Calu3 (cell line): Measurements from ENCODE around the gene CFAP65. TPM values are rescaled to one million over a fixed set of nuclear protein-coding genes. Genes with fewer than 3 reads are reported as not detected.

Source experiments
- BruUV-seq: library from RNA; stranded (reverse); fragments of 400-500 nt; replicated peaks from 2 replicates; lab custom pipeline; 2021; lab: Mats Ljungman, UMichigan
- CTCF ChIA-PET: fragments of 300-600 bp; sonication (Branson Sonifier 250); formaldehyde crosslinking; loops from one replicate; lab custom pipeline; 2022; ENCODE audit warnings: antibody characterized with exemption; lab: Charles Lee
- DNase-seq: peaks from one replicate; pipeline ENCODE4 v3.0.0; 2022
- H3K27ac Mint-ChIP-seq: one replicate; pipeline ENCODE4 v1.8.0; 2022; ENCODE audit warnings: mixed read lengths; ENCODE audit not compliant: unreplicated experiment
- H3K27me3 Mint-ChIP-seq: one replicate; pipeline ENCODE4 v1.8.0; 2022; ENCODE audit warnings: mixed read lengths; ENCODE audit not compliant: unreplicated experiment
- H3K36me3 Mint-ChIP-seq: one replicate; pipeline ENCODE4 v1.8.0; 2022; ENCODE audit warnings: mild to moderate bottlenecking, moderate library complexity, mixed read lengths; ENCODE audit not compliant: insufficient read depth, unreplicated experiment
- H3K4me1 Mint-ChIP-seq: one replicate; pipeline ENCODE4 v1.8.0; 2022; ENCODE audit warnings: mild to moderate bottlenecking, low read depth, mixed read lengths; ENCODE audit not compliant: unreplicated experiment
- H3K4me3 Mint-ChIP-seq: one replicate; pipeline ENCODE4 v1.8.0; 2022; ENCODE audit warnings: mild to moderate bottlenecking, low read depth, moderate library complexity, mixed read lengths; ENCODE audit not compliant: unreplicated experiment
- H3K9me3 Mint-ChIP-seq: one replicate; pipeline ENCODE4 v1.8.0; 2022; ENCODE audit warnings: low read depth, mixed read lengths; ENCODE audit not compliant: unreplicated experiment
- CTCF ChIP-seq: fragments of 200-600 bp; IDR thresholded peaks from one replicate; pipeline ENCODE4 v1.8.0; 2022; ENCODE audit warnings: antibody characterized with exemption; ENCODE audit not compliant: unreplicated experiment
- intact Hi-C: fragments of 100-400 bp; cut with micrococcal nuclease; formaldehyde crosslinking; loops from one replicate; pipeline ENCODE4 v1.10.0; 2022; ENCODE audit not compliant: unreplicated experiment
- total RNA-seq: library from RNA; stranded (reverse); gene quantifications from 2 replicates; pipeline ENCODE4 v1.2.3, GENCODE V29; 2022

Gene CFAP65
- total RNA-seq, 1 experiment from 2014 or later = 0.68 TPM

GRCh38 chr2:219057709-219058540, 16.6 kb upstream of the CFAP65 start:
- peaks cover 36% of the 10 kb centered on the region for H3K4me1 Mint-ChIP-seq
- no peaks in the 10 kb centered on the region for H3K9me3 Mint-ChIP-seq
- intact Hi-C loops = loop anchor here (1.0 to 5.0 kb wide), 4 partner anchors 29 to 97 kb away; no protein-coding TSS in a partner anchor
- peak; percentile 93 for DNase-seq
- H3K27me3 Mint-ChIP-seq = peaks cover 22% of the 10 kb centered on the region
- CTCF ChIA-PET = interaction anchor here (0.5 to 4.3 kb wide), 20 partner anchors 8 to 237 kb away, joined by 3 to 52 read pairs (median 5); no protein-coding TSS in a partner anchor
- H3K4me3 Mint-ChIP-seq = peak overlapping the region; percentile 76
- BruUV-seq = no TSS peak
- TF ChIP-seq CTCF = peak; percentile 91
- peaks cover 51% of the 10 kb centered on the region for H3K36me3 Mint-ChIP-seq
- H3K27ac Mint-ChIP-seq = no peak overlapping the region

- intact Hi-C loops = loop anchor here (5.0 kb wide), 1 partner anchor 45 kb away; no protein-coding TSS in a partner anchor
- no TSS peak for BruUV-seq
- Mint-ChIP-seq H3K4me1 (peaks cover 36% of the 10 kb centered on the region), H3K27me3 (peaks cover 14% of the 10 kb centered on the region), H3K27ac (no peak overlapping the region), H3K36me3 (peaks cover 51% of the 10 kb centered on the region), H3K4me3 (peak overlapping the region; percentile 46), H3K9me3 (no peaks in the 10 kb centered on the region)
- no peak for TF ChIP-seq CTCF
- CTCF ChIA-PET = interaction anchor here (1.3 to 4.3 kb wide), 6 partner anchors 15 to 97 kb away, joined by 4 to 52 read pairs (median 8); no protein-coding TSS in a partner anchor
- peak; percentile 15 for DNase-seq
Observed at GRCh38 chr2:219056896-219057708, 15.8 kb upstream of the CFAP65 start.

- H3K4me3 Mint-ChIP-seq = peak overlapping the region; percentile 46
- H3K9me3 Mint-ChIP-seq = no peaks in the 10 kb centered on the region
- peaks cover 6% of the 10 kb centered on the region for H3K27me3 Mint-ChIP-seq
- TF ChIP-seq CTCF = no peak
- CTCF ChIA-PET = interaction anchor here (0.6 to 4.3 kb wide), 6 partner anchors 14 to 98 kb away, joined by 3 to 52 read pairs (median 10); no protein-coding TSS in a partner anchor
- no TSS peak for BruUV-seq
- H3K36me3 Mint-ChIP-seq = peaks cover 54% of the 10 kb centered on the region
- peak overlapping the region; percentile 35 for H3K27ac Mint-ChIP-seq
- intact Hi-C loops = loop anchor here (5.0 kb wide), 1 partner anchor 46 kb away; no protein-coding TSS in a partner anchor
- DNase-seq = peak; percentile 71
- peaks cover 35% of the 10 kb centered on the region for H3K4me1 Mint-ChIP-seq
Observed at GRCh38 chr2:219056176-219056895, 15.0 kb upstream of the CFAP65 start.
